ENCODE results near the gene RUNX2.

GRCh38 chr6:45367999-45368398, 39.9 kb downstream of the RUNX2 start:
- TF ChIP-seq EP300 (IDR thresholded peaks at IDR 0.05; ENCODE audit: borderline replicate concordance): no peak
- TF ChIP-seq, protein P1, sequence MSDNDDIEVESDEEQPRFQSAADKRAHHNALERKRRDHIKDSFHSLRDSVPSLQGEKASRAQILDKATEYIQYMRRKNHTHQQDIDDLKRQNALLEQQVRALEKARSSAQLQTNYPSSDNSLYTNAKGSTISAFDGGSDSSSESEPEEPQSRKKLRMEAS (IDR thresholded peaks at IDR 0.05): no peak
- no peak for TF ChIP-seq CEBPB (IDR thresholded peaks at IDR 0.05)
- TF ChIP-seq, protein P2, sequence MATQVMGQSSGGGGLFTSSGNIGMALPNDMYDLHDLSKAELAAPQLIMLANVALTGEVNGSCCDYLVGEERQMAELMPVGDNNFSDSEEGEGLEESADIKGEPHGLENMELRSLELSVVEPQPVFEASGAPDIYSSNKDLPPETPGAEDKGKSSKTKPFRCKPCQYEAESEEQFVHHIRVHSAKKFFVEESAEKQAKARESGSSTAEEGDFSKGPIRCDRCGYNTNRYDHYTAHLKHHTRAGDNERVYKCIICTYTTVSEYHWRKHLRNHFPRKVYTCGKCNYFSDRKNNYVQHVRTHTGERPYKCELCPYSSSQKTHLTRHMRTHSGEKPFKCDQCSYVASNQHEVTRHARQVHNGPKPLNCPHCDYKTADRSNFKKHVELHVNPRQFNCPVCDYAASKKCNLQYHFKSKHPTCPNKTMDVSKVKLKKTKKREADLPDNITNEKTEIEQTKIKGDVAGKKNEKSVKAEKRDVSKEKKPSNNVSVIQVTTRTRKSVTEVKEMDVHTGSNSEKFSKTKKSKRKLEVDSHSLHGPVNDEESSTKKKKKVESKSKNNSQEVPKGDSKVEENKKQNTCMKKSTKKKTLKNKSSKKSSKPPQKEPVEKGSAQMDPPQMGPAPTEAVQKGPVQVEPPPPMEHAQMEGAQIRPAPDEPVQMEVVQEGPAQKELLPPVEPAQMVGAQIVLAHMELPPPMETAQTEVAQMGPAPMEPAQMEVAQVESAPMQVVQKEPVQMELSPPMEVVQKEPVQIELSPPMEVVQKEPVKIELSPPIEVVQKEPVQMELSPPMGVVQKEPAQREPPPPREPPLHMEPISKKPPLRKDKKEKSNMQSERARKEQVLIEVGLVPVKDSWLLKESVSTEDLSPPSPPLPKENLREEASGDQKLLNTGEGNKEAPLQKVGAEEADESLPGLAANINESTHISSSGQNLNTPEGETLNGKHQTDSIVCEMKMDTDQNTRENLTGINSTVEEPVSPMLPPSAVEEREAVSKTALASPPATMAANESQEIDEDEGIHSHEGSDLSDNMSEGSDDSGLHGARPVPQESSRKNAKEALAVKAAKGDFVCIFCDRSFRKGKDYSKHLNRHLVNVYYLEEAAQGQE (IDR thresholded peaks at IDR 0.05; ENCODE audit: low read depth): no peak
- TF ChIP-seq TEAD4 (IDR thresholded peaks at IDR 0.05): no peak
- TF ChIP-seq YY1 (IDR thresholded peaks at IDR 0.05; ENCODE audit: low read depth): no peak
